Mesenchymal stem cell (in vitro differentiated cells and primary cell): Measurements from ENCODE around the gene SDR39U1.

ENCODE experiments used
- DNase-seq: peaks from one replicate; pipeline ENCODE4 v3.0.0-alpha.2; 2013
- H2AFZ ChIP-seq: one replicate; pipeline ENCODE4 v1.6.1; 2013; ENCODE audit warnings: low read depth, mild to moderate bottlenecking, control low read depth, inconsistent platforms, low read length, moderate library complexity
- H2AK5ac ChIP-seq: 2 replicates; pipeline ENCODE4 v1.6.1; 2013; ENCODE audit warnings: low read length, moderate library complexity, mild to moderate bottlenecking, inconsistent platforms; ENCODE audit not compliant: severe bottlenecking
- H2BK120ac ChIP-seq: one replicate; pipeline ENCODE4 v1.6.1; 2013; ENCODE audit warnings: low read depth, mild to moderate bottlenecking, inconsistent platforms, low read length, moderate library complexity
- H2BK12ac ChIP-seq, 2 experiments: one replicate each; pipeline ENCODE4 v1.6.1; 2013; ENCODE audit warnings: inconsistent platforms in 2 of 2, low read length in 2 of 2, mild to moderate bottlenecking in 2 of 2, moderate library complexity in 2 of 2, control low read depth in 1 of 2
- H2BK15ac ChIP-seq: one replicate; pipeline ENCODE4 v1.6.1; 2013; ENCODE audit warnings: mild to moderate bottlenecking, low read depth, inconsistent platforms; ENCODE audit not compliant: poor library complexity, severe bottlenecking
- H2BK5ac ChIP-seq: 2 replicates; pipeline ENCODE4 v1.6.1; 2013; ENCODE audit warnings: low read depth, mild to moderate bottlenecking, low read length, control low read depth, inconsistent platforms; ENCODE audit not compliant: poor library complexity, severe bottlenecking
- H3K14ac ChIP-seq, 2 experiments: one replicate each; pipeline ENCODE4 v1.6.1; 2013; ENCODE audit warnings: inconsistent platforms in 2 of 2, low read length in 2 of 2, control low read depth in 1 of 2, mild to moderate bottlenecking in 1 of 2, moderate library complexity in 1 of 2
- H3K18ac ChIP-seq, 2 experiments: one replicate each; pipeline ENCODE4 v1.6.1; 2013; ENCODE audit warnings: inconsistent platforms in 2 of 2, low read length in 2 of 2, control low read depth in 1 of 2, low read depth in 1 of 2, mild to moderate bottlenecking in 1 of 2
- H3K23ac ChIP-seq, 2 experiments: one replicate each; pipeline ENCODE4 v1.6.1; 2013; ENCODE audit warnings: inconsistent platforms in 2 of 2, low read length in 2 of 2, mild to moderate bottlenecking in 2 of 2, moderate library complexity in 2 of 2, control low read depth in 1 of 2
- H3K27ac ChIP-seq: 2 replicates; pipeline ENCODE4 v1.5.1; 2013; ENCODE audit warnings: mild to moderate bottlenecking, moderate library complexity, low read length, control low read depth, inconsistent platforms; ENCODE audit not compliant: poor library complexity, severe bottlenecking
- H3K27me3 ChIP-seq, 2 experiments: 2 replicates each; pipeline versions ENCODE4 v1.6.1 to v1.7.0; 2013; ENCODE audit warnings: low read length in 2 of 2, mild to moderate bottlenecking in 2 of 2, moderate library complexity in 2 of 2, control low read depth in 1 of 2, inconsistent platforms in 1 of 2; ENCODE audit not compliant: control insufficient read depth in 1 of 2, insufficient read depth in 1 of 2
- H3K36me3 ChIP-seq, 2 experiments: 2 replicates each; pipeline versions ENCODE4 v1.6.1 to v1.7.0; 2013; ENCODE audit warnings: low read length in 2 of 2, control low read depth in 1 of 2, inconsistent platforms in 1 of 2, low read depth in 1 of 2, mild to moderate bottlenecking in 1 of 2; ENCODE audit not compliant: insufficient read depth in 2 of 2, control insufficient read depth in 1 of 2
- H3K4ac ChIP-seq, 2 experiments: one replicate each; pipeline ENCODE4 v1.6.1; 2013; ENCODE audit warnings: inconsistent platforms in 2 of 2, low read length in 2 of 2, mild to moderate bottlenecking in 2 of 2, moderate library complexity in 2 of 2, control low read depth in 1 of 2, low read depth in 1 of 2
- H3K4me1 ChIP-seq: 2 replicates; pipeline ENCODE4 v1.6.1; 2013; ENCODE audit warnings: low read depth, low read length, control low read depth; ENCODE audit not compliant: control insufficient read depth, insufficient read depth
- H3K4me2 ChIP-seq: 2 replicates; pipeline ENCODE4 v1.6.1; 2013; ENCODE audit warnings: low read length, mild to moderate bottlenecking, inconsistent platforms; ENCODE audit not compliant: poor library complexity, severe bottlenecking
- H3K4me3 ChIP-seq, 2 experiments: 2 replicates each; pipeline versions ENCODE4 v1.5.1 to v1.7.0; 2013; ENCODE audit warnings: low read length in 2 of 2, mild to moderate bottlenecking in 2 of 2, control low read depth in 1 of 2, low read depth in 1 of 2; ENCODE audit not compliant: insufficient read depth in 1 of 2
- H3K79me1 ChIP-seq: replicated peaks from 2 replicates; pipeline ENCODE4 v1.6.1; 2013; ENCODE audit warnings: mild to moderate bottlenecking, control low read depth, low read length, inconsistent platforms; ENCODE audit not compliant: poor library complexity, severe bottlenecking
- H3K9ac ChIP-seq: 2 replicates; pipeline ENCODE4 v1.7.0; 2013; ENCODE audit warnings: mild to moderate bottlenecking, low read length, moderate library complexity
- H3K9me3 ChIP-seq: 2 replicates; pipeline ENCODE4 v1.7.0; 2013; ENCODE audit warnings: mild to moderate bottlenecking, low read length; ENCODE audit not compliant: control insufficient read depth
- H4K8ac ChIP-seq: one replicate; pipeline ENCODE4 v1.6.1; 2013; ENCODE audit warnings: inconsistent platforms, mild to moderate bottlenecking, low read length, moderate library complexity
- H4K91ac ChIP-seq: one replicate; pipeline ENCODE4 v1.6.1; 2013; ENCODE audit warnings: mild to moderate bottlenecking, low read length, inconsistent platforms
- WGBS: methylation state at CpG from one replicate; pipeline ENCODE4 v1.1.7; 2013; ENCODE audit warnings: mixed read lengths; 5-methylcytosine and 5-hydroxymethylcytosine counted together

SDR39U1 gene

GRCh38 chr14:24401810-24402702 lies 40.5 kb downstream of the SDR39U1 start:
- Histone ChIP-seq H3K4me3 (no peak overlapping the region), H2BK12ac (no peak overlapping the region), H4K8ac (no peak overlapping the region), H3K14ac (peak overlapping the region in 1 of 2 experiments; percentile 45), H2BK5ac (no peak overlapping the region), H3K27ac (no peak overlapping the region), H3K9ac (no peak overlapping the region), H3K27me3 (no peaks in the 10 kb centered on the region), H2BK15ac (no peak overlapping the region), H3K4me2 (no peak overlapping the region), H2AFZ (no peak overlapping the region), H2AK5ac (no peak overlapping the region), H3K4me1 (peaks cover 22% of the 10 kb centered on the region), H2BK120ac (no peak overlapping the region), H3K36me3 (peaks cover 5 to 12% of the 10 kb centered on the region in 2 experiments), H3K23ac (no peak overlapping the region), H3K4ac (peak overlapping the region in 1 of 2 experiments; percentile 25), H3K79me1 (peaks cover 17% of the 10 kb centered on the region), H3K18ac (no peak overlapping the region), H3K9me3 (no peaks in the 10 kb centered on the region), H4K91ac (no peak overlapping the region)
- no peak for DNase-seq
- WGBS: 74% methylated on average over 9 of the region's 9 CpGs

DNA sequence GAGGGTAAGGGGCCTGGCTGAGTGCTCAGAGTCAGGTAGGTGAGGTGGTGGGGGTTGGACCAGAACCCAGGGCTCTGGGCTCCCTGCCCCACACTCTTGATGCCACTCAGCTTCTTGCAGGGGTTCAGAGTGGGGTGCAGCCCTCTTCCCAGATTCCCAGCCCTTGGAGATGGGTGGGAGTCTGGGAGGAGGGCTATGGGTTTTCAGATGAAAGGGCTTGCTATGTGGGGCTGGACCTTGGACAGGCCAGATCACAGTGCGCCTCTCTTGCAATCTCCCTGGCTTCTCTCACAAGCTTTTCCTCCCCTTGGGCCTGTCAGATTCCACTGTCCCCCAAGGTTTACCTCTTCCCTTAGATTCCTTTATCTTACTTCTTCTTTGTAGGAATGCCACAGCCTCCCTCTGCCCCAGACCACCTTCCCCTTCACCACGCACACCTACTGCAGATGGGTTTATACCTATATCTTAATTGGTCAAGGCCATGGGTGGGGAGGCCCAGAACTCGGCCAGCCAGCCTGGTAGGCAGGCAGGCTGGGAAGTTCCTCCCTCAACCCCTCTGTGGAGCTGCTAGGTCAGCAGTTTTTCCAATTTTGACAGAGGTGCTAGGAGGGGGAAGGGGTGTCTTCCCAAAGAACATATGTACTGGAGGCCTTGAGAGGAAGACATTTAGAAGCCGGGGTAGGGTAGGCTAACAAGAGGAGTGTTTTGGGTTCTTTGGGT lies 42.4 kb downstream of the SDR39U1 start:
- Histone ChIP-seq H2BK120ac (no peak overlapping the region), H3K23ac (no peak overlapping the region), H4K91ac (no peak overlapping the region), H2BK15ac (no peak overlapping the region), H3K4me2 (peak overlapping the region; percentile 50), H3K4ac (peak overlapping the region in 1 of 2 experiments; percentile 77), H3K9ac (peak overlapping the region; percentile 78), H3K18ac (no peak overlapping the region), H2BK5ac (no peak overlapping the region), H3K4me1 (peaks cover 22% of the 10 kb centered on the region), H3K27me3 (no peaks in the 10 kb centered on the region), H2BK12ac (no peak overlapping the region), H3K4me3 (peak overlapping the region in 1 of 2 experiments; percentile 82), H3K9me3 (no peaks in the 10 kb centered on the region), H4K8ac (peak overlapping the region; percentile 29), H3K79me1 (peaks cover 12% of the 10 kb centered on the region), H2AK5ac (no peak overlapping the region), H2AFZ (no peak overlapping the region), H3K27ac (no peak overlapping the region), H3K14ac (peak overlapping the region in 1 of 2 experiments; percentile 6), H3K36me3 (peaks cover 0 to 6% of the 10 kb centered on the region in 2 experiments)
- WGBS: 47% methylated on average over 3 of the region's 4 CpGs
- DNase-seq: no peak

DNA sequence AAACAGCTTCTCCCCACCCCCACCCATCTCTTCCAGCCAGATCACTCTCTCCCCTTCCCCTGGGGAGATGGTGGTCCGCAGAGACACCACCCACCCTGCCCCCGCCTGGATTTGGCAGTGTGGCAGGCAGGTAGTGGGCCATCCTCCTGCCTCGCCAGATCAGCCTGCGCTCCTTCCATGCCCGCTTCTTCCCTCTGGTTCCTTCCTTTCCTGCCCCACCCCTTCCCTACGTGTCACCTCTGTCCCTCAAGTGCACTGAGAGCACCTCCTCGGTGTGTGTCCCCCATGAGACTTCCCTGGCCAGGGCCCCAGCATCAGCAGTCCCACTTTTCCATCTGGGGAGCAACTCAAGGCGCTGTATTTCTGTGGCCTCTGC lies 43.1 kb downstream of the SDR39U1 start:
- Histone ChIP-seq H3K14ac (peak overlapping the region in 1 of 2 experiments; percentile 99), H3K27ac (no peak overlapping the region), H3K79me1 (peaks cover 10% of the 10 kb centered on the region), H3K4me1 (peaks cover 22% of the 10 kb centered on the region), H3K4me2 (peak overlapping the region; percentile 96), H3K36me3 (peaks cover 0 to under 1% of the 10 kb centered on the region in 2 experiments), H3K4me3 (peak overlapping the region; percentile 73 to 82), H4K8ac (peak overlapping the region; percentile 45), H2AK5ac (no peak overlapping the region), H3K9me3 (no peaks in the 10 kb centered on the region), H2BK120ac (peak overlapping the region; percentile 74), H2BK12ac (peak overlapping the region; percentile 38 to 93), H3K18ac (peak overlapping the region; percentile 90 to 93), H2AFZ (peak overlapping the region; percentile 51), H4K91ac (peak overlapping the region; percentile 84), H2BK15ac (no peak overlapping the region), H3K27me3 (no peaks in the 10 kb centered on the region), H3K23ac (peak overlapping the region in 1 of 2 experiments; percentile 90), H2BK5ac (no peak overlapping the region), H3K4ac (peak overlapping the region; percentile 76 to 78), H3K9ac (peak overlapping the region; percentile 78)
- no peak for DNase-seq
- WGBS: 25% methylated on average over 8 of the region's 8 CpGs
